Brain pericyte (primary cell): ENCODE data around the gene BNIP3.
"Not testable (repeated sequence)": the region's sequence is repeated elsewhere in the genome, so short reads cannot be mapped to it uniquely, and the experiment has no call there.

Source experiments
- DNase-seq: peaks from one replicate; pipeline ENCODE4 v3.0.0-alpha.2; 2012; ENCODE audit warnings: low read depth, low spot score

Gene BNIP3

DNA sequence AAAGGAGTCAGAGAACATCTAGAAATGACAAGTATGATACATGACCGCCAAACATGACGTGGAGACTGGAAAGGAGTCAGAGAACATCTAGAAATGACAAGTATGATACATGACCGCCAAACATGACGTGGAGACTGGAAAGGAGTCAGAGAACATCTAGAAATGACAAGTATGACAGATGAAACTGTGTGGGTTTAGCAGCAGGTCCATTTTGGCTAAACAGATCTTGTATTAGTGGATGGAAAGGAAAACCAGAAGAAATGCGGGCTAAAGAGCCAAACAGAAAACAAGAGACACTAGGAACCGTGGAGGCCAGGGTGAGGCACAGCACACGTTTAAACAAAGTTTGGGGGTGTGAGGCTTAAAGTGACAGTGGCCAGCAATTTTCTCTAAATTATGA, 31.8 kb downstream of the BNIP3 start:
- not testable (repeated sequence) for DNase-seq

DNA sequence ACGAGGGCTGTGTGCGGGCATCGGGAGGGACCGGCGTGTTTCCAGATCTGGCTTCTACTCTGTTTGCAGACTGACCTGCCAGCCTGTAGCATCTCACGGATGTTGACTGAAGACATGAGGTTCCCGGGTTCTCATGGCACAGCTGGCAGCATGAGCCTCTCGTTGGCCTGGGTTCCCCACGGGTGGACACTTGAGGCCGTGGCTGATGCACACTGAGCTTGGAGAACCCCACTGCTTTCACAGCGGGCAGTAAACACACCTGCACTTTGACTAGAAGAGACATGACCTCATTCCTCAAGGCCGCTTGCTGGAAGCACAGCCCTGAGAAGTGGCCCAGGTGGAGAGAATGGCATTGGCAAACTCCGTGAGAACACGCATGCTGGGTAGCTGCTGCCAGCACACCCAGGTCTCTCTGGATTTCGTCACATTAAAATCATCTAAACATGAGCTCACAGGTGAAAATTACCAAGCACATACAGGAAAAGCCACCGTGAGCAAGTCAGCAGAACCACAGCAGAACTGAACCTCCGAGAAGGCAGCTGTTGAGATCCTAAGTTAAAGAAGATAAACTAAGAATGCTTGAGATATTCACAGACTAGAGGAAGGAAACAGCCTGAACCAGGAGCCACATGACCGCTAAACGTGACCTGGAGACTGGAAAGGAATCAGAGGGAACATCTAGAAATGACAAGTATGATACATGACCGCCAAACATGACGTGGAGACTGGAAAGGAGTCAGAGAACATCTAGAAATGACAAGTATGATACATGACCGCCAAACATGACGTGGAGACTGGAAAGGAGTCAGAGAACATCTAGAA, 32.5 kb downstream of the BNIP3 start:
- DNase-seq, result no peak

DNA sequence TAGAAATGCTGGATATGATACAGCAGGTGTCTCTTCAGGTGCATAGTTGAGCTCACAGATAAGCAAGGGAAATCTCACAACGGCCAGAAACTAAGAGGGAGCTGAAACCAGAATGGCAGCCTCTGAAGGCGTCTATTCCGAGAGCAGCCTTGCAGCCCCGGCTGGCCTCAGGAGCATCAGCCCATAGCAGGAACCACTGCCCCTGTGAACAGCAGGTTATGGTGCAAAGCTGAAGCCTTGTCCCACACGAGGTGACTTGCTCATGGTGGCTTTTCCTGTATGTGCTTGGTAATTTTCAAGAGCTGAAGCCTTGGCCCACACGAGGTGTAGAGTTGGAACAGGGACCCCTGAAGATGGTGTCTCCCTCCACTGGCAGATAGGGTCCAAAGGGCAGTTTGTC, 33.2 kb downstream of the BNIP3 start:
- DNase-seq, result no peak

DNA sequence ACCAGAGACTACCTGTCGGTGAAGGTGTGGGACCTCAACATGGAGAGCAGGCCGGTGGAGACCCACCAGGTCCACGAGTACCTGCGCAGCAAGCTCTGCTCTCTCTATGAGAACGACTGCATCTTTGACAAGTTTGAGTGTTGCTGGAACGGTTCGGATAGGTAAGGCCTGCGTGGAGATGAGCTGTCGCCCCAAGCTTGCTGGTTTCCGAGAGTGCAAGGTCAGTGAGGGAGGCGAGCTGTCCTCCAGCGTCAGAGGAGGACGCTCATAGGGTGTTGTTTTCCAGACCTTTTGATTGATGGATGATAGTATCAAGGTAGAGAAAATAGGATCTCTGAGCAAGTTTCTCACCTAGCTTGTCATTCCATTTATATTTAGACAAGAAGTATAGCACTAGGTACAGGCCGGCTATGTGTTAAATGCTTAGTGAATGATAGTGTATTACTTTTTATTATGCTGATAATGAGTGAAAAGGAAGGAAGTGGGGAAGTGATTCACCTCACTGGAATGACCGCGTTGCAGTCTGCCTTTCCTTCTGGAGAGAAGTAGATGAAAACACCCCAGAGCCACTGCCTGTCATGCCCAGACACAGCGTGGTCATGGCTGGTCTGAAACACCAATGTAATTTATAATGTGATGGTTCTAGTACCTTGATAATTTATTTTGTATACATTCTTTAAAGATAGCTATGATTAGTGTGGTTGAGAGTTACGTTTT, 33.9 kb downstream of the BNIP3 start:
- no peak for DNase-seq

DNA sequence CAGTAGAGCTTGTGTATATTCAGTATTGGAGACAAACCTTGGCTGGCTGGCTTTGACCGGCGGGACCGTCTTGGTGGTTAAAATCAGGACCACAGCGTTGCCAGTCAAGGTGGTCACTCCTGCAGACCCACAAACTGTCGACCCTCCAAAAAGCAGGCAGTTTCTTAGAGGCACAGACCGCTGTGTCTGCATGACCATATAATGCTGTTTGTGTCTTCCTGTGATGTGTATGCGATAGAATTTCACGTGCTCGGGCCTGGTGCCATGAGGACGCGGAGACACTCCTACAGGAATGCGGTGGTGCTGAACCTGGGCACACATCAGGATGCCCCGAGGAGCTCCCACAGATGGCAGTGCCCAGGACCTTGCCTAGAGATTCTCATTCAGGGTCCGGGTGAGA, 34.8 kb downstream of the BNIP3 start:
- DNase-seq, result no peak

DNA sequence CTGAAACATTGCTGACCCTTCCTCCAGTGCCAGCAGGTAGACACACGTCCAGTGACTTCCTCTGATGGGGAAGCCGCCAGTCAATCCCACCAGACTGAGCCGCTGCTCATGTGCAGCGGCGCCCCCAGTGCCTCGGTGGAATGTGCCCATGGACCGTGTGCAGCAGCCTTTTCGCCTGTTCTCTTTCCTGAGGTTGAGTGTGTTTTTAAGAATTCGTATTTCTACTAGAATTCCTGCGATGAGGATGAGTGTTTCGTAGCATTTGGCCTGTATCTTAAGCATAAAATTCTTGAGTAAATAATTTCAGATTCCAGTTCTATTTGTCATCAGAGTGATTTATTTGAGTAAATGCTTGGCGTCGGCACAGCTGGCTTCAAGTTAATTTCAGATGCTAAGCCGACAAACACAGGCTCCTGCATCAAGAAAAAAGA, 35.4 kb downstream of the BNIP3 start:
- DNase-seq, result no peak

DNA sequence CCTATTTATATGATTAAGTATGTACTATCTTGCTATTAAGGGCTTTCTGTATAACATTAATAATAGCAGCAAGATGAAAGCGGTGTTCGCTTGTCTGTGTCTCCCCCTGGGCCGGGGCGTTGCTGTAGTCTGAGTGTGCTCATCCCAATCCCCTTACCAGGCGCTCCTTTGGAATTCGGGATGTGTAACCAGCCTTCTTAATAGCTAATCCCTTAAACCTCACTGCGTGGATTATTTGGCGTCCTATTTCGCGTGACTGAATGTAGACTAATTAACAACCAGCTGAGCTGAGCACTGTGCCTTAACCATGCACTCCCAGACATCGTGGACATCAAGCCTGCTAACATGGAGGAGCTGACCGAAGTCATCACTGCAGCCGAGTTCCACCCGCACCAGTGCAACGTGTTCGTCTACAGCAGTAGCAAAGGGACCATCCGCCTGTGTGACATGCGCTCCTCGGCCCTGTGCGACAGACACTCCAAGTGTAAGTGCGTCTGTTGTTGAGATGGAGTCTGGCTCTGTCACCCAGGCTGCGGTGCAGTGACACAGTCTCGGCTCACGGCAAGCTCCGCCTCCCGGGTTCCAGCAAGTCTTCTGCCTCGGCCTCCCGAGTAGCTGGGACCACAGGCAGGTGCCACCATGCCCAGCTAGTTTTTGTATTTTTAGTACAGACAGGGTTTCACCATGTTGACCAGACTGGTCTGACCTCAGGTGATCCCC, 36.6 kb downstream of the BNIP3 start:
- no peak for DNase-seq

DNA sequence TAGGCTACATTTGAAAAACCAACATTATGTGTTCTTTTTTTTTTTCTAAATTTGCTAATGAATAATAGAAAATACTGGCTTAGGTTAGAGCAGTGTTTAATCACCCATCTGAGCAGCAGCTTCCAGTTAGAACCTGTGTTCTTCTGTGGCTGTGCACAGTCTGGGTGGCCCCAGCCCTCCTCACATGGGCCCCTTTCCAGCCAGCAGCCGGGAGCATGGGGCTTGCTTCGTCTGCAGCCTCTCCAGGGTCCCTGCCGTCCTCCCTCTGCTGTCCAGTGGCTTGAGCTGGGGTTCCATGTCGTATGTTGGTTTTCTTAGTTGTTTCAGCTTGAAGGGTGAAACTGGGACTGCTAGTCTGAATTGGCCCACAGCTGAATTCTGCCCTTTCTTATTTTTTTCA, 37.3 kb downstream of the BNIP3 start:
- DNase-seq, result no peak

DNA sequence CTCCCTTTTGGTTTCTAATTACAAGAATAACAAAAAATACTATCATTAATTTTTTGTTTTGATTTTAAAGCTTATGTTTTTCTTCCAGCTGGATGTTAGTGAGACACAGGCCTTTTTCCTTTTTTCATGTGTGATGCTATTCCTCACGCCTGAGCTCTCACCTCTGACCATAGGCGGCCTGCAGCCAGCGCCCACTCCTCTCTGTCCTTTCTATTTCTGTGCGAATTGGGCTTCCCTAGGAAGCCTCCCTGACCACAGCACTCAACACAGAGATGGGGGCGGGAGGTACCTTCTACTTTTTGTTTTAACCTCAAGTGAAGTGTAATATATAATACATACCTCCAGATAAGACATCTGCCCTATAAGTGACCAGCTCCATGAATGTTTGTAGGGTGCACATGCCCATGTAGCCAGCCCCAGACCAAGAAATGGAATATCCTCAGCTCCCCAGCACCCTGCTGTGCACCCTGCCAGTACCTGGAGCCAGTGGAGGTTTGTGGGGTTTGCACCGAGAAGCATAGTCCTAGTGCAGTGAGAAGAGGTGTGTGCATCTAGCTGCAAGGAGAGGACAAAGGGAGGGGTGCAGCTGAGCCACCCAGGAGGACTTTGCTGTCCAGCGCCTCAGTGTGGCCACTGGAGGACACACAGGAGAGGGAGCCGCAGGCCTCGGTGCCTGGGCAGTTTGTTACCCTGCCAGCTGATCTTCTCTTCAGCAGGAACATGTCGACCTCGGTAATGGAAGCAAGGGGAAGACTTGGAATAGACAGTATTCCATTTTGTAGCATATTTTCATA, 38.5 kb downstream of the BNIP3 start:
- DNase-seq, result no peak

DNA sequence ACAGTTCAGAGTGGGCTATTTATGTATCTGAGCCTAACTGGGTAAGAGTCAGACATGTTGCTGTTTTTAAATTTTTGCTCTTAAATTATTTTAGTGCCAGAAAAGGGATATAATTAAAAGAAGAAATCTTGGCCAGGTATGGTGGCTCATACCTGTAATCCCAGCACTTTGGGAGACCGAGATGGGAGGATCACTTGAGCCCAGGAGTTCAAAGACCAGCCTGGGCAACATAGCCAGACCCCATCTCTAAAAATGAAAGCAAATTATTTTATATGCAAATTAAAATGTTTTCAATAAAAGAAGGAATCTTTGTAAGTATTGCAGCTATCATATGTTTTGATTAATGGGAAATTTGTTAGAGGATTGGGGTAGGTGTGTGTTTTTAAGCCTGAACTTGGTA, 39.3 kb downstream of the BNIP3 start:
- DNase-seq, result no peak

DNA sequence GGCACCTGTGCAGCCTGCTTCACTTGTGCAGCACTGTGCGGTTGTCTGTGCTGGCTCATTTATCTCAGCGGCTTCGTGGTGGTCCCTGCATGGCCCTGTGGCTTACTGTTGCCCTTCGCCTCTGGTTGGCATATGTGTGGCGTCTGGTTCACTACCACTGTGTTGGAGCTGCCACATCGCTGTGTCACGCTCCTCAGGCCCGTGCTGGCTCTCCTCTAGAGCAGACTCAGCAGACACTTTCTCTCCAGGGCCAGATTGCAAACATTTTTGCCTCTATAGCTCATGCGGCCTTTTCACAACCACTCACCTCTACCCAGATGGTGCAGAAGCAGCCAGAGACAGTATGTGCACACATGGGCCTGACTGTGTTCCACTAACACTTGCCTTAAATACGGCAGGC, 43.0 kb downstream of the BNIP3 start:
- DNase-seq, result no peak

DNA sequence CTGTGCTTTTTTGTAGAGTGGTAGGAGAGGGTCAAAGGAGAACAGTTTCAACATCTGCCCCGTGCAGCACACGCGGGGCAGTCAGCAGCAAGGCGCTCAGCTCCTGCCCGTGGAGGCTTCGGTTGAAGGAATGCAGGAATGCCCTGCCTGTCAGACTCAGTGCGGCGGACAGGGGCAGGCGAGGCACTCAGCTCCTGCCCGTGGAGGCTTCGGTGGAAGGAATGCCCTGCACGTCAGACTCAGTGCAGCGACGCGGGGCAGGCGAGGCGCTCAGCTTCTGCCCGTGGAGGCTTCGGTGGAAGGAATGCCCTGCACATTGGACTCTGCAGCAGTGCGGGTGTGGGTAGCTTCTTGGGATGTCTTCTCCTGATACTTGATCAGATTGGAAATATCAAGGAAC, 43.9 kb downstream of the BNIP3 start:
- no peak for DNase-seq

DNA sequence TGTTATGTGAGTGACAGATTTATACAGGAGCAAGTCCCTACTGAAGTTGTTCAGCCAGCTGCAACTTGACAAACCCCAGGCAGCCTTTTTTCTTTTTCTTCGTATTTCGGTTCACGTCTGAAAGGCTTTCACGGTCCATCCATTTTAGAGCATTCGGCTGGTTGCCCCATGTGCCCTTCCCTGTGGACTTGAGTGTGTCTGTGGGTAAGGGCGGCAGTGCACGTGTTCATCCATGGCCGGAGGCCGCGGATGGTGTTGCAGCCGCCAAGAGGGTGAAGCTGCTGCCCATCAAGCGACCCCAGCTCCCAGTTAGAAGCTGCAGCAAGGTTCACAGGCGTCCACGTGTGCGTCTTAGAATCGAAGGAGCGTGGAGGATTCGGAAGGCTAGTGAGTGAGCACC, 45.0 kb downstream of the BNIP3 start:
- DNase-seq, result no peak

DNA sequence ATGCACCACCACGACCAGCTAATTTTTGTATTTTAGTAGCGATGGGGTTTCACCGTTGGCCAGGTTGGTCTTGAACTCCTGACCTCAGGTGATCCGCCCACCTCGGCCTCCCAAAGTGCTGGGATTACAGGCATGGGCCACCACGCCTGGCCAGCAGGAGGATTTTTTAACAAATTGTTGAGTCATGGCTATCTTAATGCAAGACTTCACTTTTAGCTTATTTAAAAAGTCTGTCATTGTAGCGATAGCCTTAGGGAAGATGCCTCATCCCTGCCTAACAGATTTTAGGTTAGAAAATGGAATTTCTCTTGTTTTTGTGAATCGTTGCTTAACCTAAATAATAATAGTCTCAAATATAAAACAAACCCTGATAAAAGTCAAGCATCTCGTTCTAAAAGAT, 45.4 kb downstream of the BNIP3 start:
- DNase-seq, result no peak

DNA sequence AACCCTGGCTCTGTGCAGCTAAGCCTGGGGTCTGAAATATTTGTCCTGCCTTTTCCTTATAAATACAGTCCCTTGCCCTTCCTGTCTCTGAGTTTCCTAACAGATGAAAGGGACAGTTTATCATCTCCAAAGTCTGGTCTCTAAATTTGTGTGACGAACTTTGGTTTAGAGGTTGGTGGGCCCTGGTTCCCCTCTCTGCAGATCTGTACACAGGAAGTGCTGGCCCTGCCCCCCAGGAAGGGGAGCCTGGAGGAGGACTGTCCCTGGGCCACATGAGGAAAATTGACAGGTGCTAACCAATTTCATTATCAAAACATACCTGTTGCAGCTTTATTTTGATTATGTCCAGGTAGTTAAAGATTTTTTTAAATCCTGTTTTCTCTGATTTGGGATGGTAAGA, 46.5 kb downstream of the BNIP3 start:
- DNase-seq, result no peak

DNA sequence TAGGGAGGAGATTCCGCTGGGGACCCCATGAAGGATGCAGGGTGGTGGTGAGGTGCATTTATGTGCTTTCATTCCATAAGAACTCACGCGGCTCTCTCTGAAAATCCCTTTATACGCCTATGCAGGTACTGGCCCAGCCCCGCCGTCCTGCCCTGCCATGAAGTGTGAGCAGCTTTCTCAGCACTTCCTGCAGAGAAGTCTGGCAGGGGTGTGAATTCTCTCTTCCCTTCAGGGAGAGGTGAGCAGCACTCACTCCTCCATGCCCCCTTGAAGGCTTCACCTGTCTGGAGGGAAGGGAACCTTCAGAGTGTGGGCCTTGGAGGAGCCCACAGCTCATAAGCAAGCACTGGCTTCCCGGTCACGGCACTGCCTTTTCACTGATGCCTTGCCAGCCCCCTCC, 47.0 kb downstream of the BNIP3 start:
- no peak for DNase-seq

DNA sequence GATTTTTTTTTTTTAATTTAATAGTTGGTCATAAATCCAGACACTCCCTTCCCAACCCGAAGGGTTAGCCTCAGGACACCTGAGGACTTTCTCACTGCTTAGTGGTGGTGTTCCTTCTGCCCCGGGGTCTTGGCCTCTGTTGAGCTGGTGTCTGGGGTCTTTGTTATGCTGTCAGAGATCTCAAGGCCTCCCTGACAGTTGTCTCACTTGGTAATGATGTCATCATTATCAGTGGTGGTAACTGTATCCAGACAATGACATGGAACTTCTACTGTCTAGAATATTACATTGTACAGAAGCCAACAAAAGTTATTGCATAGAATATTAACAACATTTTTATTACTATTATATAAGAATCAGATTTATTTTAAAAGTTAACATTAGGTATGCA, 48.0 kb downstream of the BNIP3 start:
- DNase-seq, result no peak

DNA sequence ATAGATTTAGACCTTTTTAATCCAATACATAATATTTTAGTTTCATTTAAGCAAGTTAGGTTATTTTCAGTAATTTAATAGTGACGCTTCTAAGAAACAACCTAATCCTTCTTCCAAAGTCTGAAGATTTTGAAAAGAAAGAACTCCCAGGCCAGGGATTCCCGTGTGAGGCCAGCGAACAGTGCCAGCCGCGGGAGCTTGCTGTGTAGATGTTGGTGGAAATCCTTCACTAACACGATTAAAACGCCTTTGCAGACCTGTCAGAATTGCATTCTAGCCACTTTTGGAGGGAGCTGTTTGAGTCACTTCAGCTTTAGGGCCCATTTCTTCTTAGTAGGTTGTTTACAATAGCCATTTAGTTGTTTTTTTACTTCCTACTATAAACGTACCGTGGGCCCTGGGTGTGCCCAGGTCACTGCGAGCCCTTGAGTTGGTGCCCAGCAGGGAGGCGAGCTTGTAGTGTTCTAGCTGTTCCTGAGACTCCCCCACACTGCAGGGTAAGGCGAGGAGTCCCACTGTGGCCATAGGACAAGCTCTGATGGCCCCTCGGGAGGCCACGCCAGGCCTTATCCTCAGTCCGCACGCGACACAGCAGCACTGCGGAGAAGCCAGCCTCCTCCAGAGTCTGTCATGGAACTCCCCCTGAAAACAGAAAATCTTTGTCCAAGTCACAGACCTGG, 48.6 kb downstream of the BNIP3 start:
- no peak for DNase-seq

DNA sequence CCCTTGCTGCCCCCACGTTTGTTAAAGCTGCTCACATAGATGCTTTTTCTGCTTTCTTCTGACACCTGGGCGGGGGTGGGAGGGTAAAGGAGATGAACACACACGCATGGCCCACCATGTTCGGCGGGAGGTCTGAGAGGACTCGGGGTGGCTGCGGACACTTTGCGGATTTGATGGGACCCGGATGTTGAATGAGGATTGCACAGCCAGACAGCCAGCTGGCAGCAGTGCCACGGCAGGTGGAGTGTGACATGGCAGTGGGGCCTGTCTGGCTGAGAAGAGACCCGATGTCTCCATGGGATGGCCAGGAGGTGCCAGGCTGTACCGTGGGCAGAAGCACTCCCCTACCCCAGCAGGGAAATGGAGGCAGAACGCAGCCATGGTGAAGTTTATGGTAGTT, 49.7 kb downstream of the BNIP3 start:
- DNase-seq, result no peak

DNA sequence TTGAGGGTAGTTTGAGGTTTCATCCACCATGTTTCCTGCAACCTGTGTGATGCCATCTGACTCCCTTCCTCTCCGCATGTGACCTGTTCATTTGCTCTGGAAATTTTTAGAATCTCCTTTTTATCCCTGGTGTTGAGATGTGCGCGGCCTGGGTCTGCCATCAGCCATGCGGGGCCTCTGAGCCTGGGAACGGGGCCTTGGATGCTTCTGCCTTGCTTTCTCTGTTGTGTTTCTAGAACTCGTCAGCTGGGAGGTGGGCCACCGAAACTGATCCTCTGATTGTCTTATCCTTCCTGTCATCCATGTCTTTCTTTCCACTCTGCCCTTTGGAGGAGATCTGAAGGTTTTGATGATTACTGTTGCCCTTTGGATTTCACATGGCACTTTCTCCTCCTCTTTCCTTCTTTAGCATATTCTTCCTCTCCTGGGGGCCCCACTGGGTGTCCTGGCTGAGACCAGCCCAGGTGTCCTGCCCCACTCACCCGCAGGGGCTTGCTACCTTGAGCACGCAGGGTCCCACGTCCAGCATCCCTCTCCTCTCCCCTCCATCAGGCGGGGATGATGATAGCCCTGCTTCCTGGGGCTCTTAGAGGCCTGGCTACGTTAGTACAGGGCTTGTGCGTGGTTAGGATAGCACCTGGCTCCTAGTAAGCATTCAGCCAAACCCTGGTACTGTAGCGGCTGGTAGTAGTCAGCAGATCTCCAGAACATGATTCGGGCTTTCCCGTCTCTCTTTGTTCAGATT, 51.0 kb downstream of the BNIP3 start:
- DNase-seq, result no peak

DNA sequence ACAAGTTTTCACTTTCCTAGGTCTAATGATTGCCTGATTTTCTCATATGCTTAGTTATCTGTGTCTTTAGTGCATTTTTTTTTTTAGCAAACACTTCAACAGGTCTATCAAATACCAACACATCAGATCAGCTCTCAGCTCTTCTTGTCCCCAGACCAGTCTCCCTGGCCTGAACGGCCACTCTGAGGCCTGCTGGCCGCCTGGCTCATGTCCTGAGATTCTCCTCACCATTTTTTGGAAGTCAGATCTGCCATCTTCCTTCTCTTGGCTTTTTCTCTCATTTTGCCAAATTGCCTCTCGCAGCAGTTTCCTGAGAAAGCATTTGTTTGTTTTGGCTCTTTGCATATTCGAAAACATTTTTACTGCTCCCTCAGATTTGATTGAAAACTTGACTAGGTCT, 51.6 kb downstream of the BNIP3 start:
- DNase-seq, result no peak
